Measurements from ENCODE around the gene MRPS18A. TPM values are rescaled to one million over a fixed set of nuclear protein-coding genes. Genes with fewer than 3 reads are reported as not detected.

The MRPS18A gene
- total and polyA plus RNA-seq, 2 experiments from 2014 or later, result 58.6 to 62.7 TPM

DNA sequence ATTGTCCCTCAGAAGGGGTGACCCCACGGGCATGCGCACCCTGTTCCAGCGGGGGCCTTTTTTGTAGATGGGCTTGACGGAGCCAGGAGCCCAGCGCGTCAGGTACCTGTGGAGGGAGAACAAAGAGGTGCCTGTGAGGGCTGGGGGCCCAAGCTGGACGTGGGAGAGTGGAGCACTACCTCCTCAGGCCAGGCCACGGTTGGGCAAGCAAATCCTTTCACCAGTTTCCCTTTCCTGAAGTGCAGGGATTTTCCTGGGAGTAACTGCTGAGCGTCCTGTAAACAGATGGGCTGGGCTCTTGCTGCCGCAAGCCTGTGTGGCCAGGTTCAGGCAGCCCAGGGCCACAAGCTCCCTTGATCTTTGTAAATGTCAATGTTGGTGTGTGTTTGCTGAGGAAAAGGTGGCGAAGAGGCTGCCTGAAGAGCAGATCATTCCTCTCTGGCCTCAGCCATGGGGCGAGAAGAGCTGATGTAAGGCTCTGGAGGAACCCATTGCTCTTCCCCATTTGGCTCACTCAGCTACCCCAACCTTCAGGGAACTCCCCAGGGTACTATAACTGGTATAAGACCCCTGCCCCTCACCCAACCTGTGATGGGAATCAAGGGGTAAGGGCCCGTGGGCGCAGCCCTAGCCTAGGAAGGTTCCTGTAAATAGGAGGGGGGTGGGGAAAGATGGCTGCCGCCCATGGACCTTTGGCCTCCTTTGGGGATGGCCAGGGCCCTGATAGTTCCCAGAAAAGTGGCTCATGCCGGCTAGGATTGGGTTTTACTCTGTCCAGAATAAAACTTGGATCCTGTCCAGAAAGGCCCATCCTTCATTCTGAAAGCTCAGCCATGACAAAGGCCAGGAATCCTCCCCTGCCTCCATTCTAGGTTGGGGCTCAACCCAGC lies 15.5 kb downstream of the MRPS18A start:
- Mint-ChIP-seq H3K27ac (no peak overlapping the region), H3K4me1 (peaks cover 29% of the 10 kb centered on the region), H3K9me3 (no peaks in the 10 kb centered on the region), H3K4me3 (no peak overlapping the region), H3K27me3 (ENCODE audit: insufficient read depth, low read depth, poor library complexity) (peaks cover 22% of the 10 kb centered on the region), H3K36me3 (ENCODE audit: low read depth) (peaks cover 44% of the 10 kb centered on the region)
- Histone ChIP-seq H3K4me2 (no peak overlapping the region), H4K20me1 (replicated peaks; ENCODE audit: insufficient read depth) (no peaks in the 10 kb centered on the region; the same call in 1 of the 2 replicates), H3K79me2 (replicated peaks; ENCODE audit: insufficient read depth) (no peaks in the 10 kb centered on the region), H2AFZ (no peak overlapping the region), H3K27ac (ENCODE audit: low read depth) (no peak overlapping the region), H3K27me3 (ENCODE audit: insufficient read depth) (no peaks in the 10 kb centered on the region), H3K36me3 (ENCODE audit: insufficient read depth) (no peaks in the 10 kb centered on the region; the same call in 1 of the 2 replicates), H3K4me3 (no peak overlapping the region), H3K4me1 (ENCODE audit: insufficient read depth) (peaks cover 27% of the 10 kb centered on the region), H3F3A (replicated peaks; ENCODE audit: low read depth) (peaks cover 22% of the 10 kb centered on the region; the same call in 1 of the 2 replicates), H3K9me2 (ENCODE audit: insufficient read depth) (no peaks in the 10 kb centered on the region)
- ATAC-seq, result no peak
- TF ChIP-seq, protein P1, sequence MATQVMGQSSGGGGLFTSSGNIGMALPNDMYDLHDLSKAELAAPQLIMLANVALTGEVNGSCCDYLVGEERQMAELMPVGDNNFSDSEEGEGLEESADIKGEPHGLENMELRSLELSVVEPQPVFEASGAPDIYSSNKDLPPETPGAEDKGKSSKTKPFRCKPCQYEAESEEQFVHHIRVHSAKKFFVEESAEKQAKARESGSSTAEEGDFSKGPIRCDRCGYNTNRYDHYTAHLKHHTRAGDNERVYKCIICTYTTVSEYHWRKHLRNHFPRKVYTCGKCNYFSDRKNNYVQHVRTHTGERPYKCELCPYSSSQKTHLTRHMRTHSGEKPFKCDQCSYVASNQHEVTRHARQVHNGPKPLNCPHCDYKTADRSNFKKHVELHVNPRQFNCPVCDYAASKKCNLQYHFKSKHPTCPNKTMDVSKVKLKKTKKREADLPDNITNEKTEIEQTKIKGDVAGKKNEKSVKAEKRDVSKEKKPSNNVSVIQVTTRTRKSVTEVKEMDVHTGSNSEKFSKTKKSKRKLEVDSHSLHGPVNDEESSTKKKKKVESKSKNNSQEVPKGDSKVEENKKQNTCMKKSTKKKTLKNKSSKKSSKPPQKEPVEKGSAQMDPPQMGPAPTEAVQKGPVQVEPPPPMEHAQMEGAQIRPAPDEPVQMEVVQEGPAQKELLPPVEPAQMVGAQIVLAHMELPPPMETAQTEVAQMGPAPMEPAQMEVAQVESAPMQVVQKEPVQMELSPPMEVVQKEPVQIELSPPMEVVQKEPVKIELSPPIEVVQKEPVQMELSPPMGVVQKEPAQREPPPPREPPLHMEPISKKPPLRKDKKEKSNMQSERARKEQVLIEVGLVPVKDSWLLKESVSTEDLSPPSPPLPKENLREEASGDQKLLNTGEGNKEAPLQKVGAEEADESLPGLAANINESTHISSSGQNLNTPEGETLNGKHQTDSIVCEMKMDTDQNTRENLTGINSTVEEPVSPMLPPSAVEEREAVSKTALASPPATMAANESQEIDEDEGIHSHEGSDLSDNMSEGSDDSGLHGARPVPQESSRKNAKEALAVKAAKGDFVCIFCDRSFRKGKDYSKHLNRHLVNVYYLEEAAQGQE (IDR thresholded peaks at IDR 0.05; ENCODE audit: unreplicated experiment), result no peak
- TF ChIP-seq ZNF114 (CRISPR knock-in tag; IDR thresholded peaks at IDR 0.05) (no peak), JUNB (IDR thresholded peaks at IDR 0.05; ENCODE audit: unreplicated experiment) (no peak), NANOG (IDR thresholded peaks at IDR 0.05; ENCODE audit: borderline replicate concordance) (no peak), ZNF331 (CRISPR knock-in tag; IDR thresholded peaks at IDR 0.05; ENCODE audit: low read depth) (no peak), EZH2 (IDR thresholded peaks at IDR 0.05; ENCODE audit: low read depth, unreplicated experiment) (no peak), STAT1 (IDR thresholded peaks at IDR 0.05; ENCODE audit: unreplicated experiment) (no peak), CREB1 (CRISPR knock-in tag; IDR thresholded peaks at IDR 0.05; ENCODE audit: low read depth) (no peak), EZH2phosphoT487 (IDR thresholded peaks at IDR 0.05; ENCODE audit: unreplicated experiment) (no peak), POLR2AphosphoS5 (IDR thresholded peaks at IDR 0.05; ENCODE audit: low read depth) (no peak)
- TF ChIP-seq, protein P2, sequence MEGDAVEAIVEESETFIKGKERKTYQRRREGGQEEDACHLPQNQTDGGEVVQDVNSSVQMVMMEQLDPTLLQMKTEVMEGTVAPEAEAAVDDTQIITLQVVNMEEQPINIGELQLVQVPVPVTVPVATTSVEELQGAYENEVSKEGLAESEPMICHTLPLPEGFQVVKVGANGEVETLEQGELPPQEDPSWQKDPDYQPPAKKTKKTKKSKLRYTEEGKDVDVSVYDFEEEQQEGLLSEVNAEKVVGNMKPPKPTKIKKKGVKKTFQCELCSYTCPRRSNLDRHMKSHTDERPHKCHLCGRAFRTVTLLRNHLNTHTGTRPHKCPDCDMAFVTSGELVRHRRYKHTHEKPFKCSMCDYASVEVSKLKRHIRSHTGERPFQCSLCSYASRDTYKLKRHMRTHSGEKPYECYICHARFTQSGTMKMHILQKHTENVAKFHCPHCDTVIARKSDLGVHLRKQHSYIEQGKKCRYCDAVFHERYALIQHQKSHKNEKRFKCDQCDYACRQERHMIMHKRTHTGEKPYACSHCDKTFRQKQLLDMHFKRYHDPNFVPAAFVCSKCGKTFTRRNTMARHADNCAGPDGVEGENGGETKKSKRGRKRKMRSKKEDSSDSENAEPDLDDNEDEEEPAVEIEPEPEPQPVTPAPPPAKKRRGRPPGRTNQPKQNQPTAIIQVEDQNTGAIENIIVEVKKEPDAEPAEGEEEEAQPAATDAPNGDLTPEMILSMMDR (conservative IDR thresholded peaks at IDR 0.05; ENCODE audit: low read depth in 2 of 2), result no peak
- TF ChIP-seq, protein P3, sequence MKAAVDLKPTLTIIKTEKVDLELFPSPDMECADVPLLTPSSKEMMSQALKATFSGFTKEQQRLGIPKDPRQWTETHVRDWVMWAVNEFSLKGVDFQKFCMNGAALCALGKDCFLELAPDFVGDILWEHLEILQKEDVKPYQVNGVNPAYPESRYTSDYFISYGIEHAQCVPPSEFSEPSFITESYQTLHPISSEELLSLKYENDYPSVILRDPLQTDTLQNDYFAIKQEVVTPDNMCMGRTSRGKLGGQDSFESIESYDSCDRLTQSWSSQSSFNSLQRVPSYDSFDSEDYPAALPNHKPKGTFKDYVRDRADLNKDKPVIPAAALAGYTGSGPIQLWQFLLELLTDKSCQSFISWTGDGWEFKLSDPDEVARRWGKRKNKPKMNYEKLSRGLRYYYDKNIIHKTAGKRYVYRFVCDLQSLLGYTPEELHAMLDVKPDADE (IDR thresholded peaks at IDR 0.05), result no peak
- TF ChIP-seq, protein P4, sequence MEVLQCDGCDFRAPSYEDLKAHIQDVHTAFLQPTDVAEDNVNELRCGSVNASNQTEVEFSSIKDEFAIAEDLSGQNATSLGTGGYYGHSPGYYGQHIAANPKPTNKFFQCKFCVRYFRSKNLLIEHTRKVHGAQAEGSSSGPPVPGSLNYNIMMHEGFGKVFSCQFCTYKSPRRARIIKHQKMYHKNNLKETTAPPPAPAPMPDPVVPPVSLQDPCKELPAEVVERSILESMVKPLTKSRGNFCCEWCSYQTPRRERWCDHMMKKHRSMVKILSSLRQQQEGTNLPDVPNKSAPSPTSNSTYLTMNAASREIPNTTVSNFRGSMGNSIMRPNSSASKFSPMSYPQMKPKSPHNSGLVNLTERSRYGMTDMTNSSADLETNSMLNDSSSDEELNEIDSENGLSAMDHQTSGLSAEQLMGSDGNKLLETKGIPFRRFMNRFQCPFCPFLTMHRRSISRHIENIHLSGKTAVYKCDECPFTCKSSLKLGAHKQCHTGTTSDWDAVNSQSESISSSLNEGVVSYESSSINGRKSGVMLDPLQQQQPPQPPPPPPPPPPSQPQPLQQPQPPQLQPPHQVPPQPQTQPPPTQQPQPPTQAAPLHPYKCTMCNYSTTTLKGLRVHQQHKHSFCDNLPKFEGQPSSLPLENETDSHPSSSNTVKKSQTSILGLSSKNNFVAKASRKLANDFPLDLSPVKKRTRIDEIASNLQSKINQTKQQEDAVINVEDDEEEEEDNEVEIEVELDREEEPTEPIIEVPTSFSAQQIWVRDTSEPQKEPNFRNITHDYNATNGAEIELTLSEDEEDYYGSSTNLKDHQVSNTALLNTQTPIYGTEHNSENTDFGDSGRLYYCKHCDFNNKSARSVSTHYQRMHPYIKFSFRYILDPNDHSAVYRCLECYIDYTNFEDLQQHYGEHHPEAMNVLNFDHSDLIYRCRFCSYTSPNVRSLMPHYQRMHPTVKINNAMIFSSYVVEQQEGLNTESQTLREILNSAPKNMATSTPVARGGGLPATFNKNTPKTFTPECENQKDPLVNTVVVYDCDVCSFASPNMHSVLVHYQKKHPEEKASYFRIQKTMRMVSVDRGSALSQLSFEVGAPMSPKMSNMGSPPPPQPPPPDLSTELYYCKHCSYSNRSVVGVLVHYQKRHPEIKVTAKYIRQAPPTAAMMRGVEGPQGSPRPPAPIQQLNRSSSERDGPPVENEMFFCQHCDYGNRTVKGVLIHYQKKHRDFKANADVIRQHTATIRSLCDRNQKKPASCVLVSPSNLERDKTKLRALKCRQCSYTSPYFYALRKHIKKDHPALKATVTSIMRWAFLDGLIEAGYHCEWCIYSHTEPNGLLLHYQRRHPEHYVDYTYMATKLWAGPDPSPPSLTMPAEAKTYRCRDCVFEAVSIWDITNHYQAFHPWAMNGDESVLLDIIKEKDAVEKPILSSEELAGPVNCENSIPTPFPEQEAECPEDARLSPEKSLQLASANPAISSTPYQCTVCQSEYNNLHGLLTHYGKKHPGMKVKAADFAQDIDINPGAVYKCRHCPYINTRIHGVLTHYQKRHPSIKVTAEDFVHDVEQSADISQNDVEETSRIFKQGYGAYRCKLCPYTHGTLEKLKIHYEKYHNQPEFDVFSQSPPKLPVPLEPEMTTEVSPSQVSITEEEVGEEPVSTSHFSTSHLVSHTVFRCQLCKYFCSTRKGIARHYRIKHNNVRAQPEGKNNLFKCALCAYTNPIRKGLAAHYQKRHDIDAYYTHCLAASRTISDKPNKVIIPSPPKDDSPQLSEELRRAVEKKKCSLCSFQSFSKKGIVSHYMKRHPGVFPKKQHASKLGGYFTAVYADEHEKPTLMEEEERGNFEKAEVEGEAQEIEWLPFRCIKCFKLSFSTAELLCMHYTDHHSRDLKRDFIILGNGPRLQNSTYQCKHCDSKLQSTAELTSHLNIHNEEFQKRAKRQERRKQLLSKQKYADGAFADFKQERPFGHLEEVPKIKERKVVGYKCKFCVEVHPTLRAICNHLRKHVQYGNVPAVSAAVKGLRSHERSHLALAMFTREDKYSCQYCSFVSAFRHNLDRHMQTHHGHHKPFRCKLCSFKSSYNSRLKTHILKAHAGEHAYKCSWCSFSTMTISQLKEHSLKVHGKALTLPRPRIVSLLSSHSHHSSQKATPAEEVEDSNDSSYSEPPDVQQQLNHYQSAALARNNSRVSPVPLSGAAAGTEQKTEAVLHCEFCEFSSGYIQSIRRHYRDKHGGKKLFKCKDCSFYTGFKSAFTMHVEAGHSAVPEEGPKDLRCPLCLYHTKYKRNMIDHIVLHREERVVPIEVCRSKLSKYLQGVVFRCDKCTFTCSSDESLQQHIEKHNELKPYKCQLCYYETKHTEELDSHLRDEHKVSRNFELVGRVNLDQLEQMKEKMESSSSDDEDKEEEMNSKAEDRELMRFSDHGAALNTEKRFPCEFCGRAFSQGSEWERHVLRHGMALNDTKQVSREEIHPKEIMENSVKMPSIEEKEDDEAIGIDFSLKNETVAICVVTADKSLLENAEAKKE (CRISPR knock-in tag; IDR thresholded peaks at IDR 0.05), result no peak
- DNase-seq (ENCODE audit: low spot score), result no peak

Data from GM23338 (cell line).